ENCODE measurements around the gene LARP1.

GRCh38 chr5:154824070-154824469 is 68.9 kb downstream of the LARP1 start:
- TF ChIP-seq TAF1 (IDR thresholded peaks at IDR 0.05; ENCODE audit: low read depth, low read length) (no peak), POLR2A (IDR thresholded peaks at IDR 0.05; ENCODE audit: low read depth, low read length) (no peak), POLR2AphosphoS5 (IDR thresholded peaks at IDR 0.05; ENCODE audit: low read depth, low read length) (no peak), SPI1 (IDR thresholded peaks at IDR 0.05; ENCODE audit: low read depth, low read length) (no peak)
